Suprapubic skin (tissue), 4 donors: ENCODE results near the gene ZSWIM5.
"Not testable (repeated sequence)": the region's sequence is repeated elsewhere in the genome, so short reads cannot be mapped to it uniquely, and the experiment has no call there.

ENCODE experiments used
- POLR2A ChIP-seq, 2 donors: fragments of 450-650 bp; IDR thresholded peaks; one replicate each; pipeline ENCODE4 v1.6.1; 2017; ENCODE audit warnings: antibody characterized with exemption in 2 of 2, mild to moderate bottlenecking in 2 of 2, moderate library complexity in 2 of 2
- POLR2AphosphoS5 ChIP-seq, 3 donors: sonication (generic); formaldehyde crosslinking; IDR thresholded peaks; one replicate each; pipeline ENCODE4 v1.6.1; 2017; ENCODE audit warnings: antibody characterized with exemption in 3 of 3
- TF ChIP-seq, protein P1 (sequence below), 2 donors: fragments of 200-600 bp in 1 of 2; fragments of 450-650 bp in 1 of 2; sonication (generic) in 1 of 2; IDR thresholded peaks; one replicate each; pipeline ENCODE4 v1.5.1; 2016 to 2019; ENCODE audit warnings: antibody characterized with exemption in 2 of 2, mild to moderate bottlenecking in 1 of 2, moderate library complexity in 1 of 2

- TF ChIP-seq, protein P1, sequence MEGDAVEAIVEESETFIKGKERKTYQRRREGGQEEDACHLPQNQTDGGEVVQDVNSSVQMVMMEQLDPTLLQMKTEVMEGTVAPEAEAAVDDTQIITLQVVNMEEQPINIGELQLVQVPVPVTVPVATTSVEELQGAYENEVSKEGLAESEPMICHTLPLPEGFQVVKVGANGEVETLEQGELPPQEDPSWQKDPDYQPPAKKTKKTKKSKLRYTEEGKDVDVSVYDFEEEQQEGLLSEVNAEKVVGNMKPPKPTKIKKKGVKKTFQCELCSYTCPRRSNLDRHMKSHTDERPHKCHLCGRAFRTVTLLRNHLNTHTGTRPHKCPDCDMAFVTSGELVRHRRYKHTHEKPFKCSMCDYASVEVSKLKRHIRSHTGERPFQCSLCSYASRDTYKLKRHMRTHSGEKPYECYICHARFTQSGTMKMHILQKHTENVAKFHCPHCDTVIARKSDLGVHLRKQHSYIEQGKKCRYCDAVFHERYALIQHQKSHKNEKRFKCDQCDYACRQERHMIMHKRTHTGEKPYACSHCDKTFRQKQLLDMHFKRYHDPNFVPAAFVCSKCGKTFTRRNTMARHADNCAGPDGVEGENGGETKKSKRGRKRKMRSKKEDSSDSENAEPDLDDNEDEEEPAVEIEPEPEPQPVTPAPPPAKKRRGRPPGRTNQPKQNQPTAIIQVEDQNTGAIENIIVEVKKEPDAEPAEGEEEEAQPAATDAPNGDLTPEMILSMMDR (IDR thresholded peaks at IDR 0.05): not testable (repeated sequence)
- TF ChIP-seq POLR2AphosphoS5, POLR2A (IDR thresholded peaks at IDR 0.05): not testable (repeated sequence)
Measured at GRCh38 chr1:45132719-45133118, 73.7 kb downstream of the ZSWIM5 start.
